ENCODE data around the gene SH3BGRL.
"Not testable (repeated sequence)": the region's sequence is repeated elsewhere in the genome, so short reads cannot be mapped to it uniquely, and the experiment has no call there.

The SH3BGRL gene

GRCh38 chrX:81259020-81259713, 57.3 kb downstream of the SH3BGRL start:
- no peak for DNase-seq (ENCODE audit: low read depth in 2 of 2, low spot score in 1 of 2)

GRCh38 chrX:81259714-81260395, 58.0 kb downstream of the SH3BGRL start:
- DNase-seq (ENCODE audit: low read depth in 2 of 2, low spot score in 1 of 2) = no peak

- DNase-seq (ENCODE audit: low read depth in 2 of 2, low spot score in 1 of 2) = no peak
These were observed 59.7 kb downstream of the SH3BGRL start for GRCh38 chrX:81261576-81261975.

- no peak for DNase-seq (ENCODE audit: low read depth in 2 of 2, low spot score in 1 of 2)
These were observed 61.2 kb downstream of the SH3BGRL start for GRCh38 chrX:81263059-81263458.

GRCh38 chrX:81278616-81279015, 76.7 kb downstream of the SH3BGRL start:
- DNase-seq (ENCODE audit: low read depth in 2 of 2, low spot score in 1 of 2) = no peak

- no peak for DNase-seq (ENCODE audit: low read depth in 2 of 2, low spot score in 1 of 2)
These were observed 78.2 kb downstream of the SH3BGRL start for GRCh38 chrX:81280148-81280547.

GRCh38 chrX:81286075-81286474, 84.2 kb downstream of the SH3BGRL start:
- no peak for DNase-seq (ENCODE audit: low read depth in 2 of 2, low spot score in 1 of 2)

GRCh38 chrX:81286608-81287007, 84.7 kb downstream of the SH3BGRL start:
- DNase-seq (ENCODE audit: low read depth in 2 of 2, low spot score in 1 of 2) = no peak

- DNase-seq (ENCODE audit: low read depth in 2 of 2, low spot score in 1 of 2) = no peak
These were observed 90.1 kb downstream of the SH3BGRL start for GRCh38 chrX:81291996-81292395.

GRCh38 chrX:81294101-81294500, 92.2 kb downstream of the SH3BGRL start:
- no peak for DNase-seq (ENCODE audit: low read depth in 2 of 2, low spot score in 1 of 2)

GRCh38 chrX:81301877-81302276, 100.0 kb downstream of the SH3BGRL start:
- no peak for DNase-seq (ENCODE audit: low read depth in 2 of 2, low spot score in 1 of 2)

GRCh38 chrX:81304563-81304962, 102.7 kb downstream of the SH3BGRL start:
- no peak for DNase-seq (ENCODE audit: low read depth in 2 of 2, low spot score in 1 of 2)

GRCh38 chrX:81305240-81305639, 103.3 kb downstream of the SH3BGRL start:
- no peak for DNase-seq (ENCODE audit: low read depth in 2 of 2, low spot score in 1 of 2)

GRCh38 chrX:81308086-81308829, 106.4 kb downstream of the SH3BGRL start:
- no peak for DNase-seq (ENCODE audit: low read depth in 2 of 2, low spot score in 1 of 2)

GRCh38 chrX:81316163-81316562, 114.3 kb downstream of the SH3BGRL start:
- DNase-seq (ENCODE audit: low read depth in 2 of 2, low spot score in 1 of 2) = no peak

- DNase-seq (ENCODE audit: low read depth in 2 of 2, low spot score in 1 of 2) = not testable (repeated sequence)
These were observed 129.8 kb downstream of the SH3BGRL start for GRCh38 chrX:81331653-81332052.

GRCh38 chrX:81336455-81337152, 134.7 kb downstream of the SH3BGRL start:
- no peak for DNase-seq (ENCODE audit: low read depth in 2 of 2, low spot score in 1 of 2)

GRCh38 chrX:81337805-81338204, 135.9 kb downstream of the SH3BGRL start:
- no peak for DNase-seq (ENCODE audit: low read depth in 2 of 2, low spot score in 1 of 2)

- no peak for DNase-seq (ENCODE audit: low read depth in 2 of 2, low spot score in 1 of 2)
These were observed 137.0 kb downstream of the SH3BGRL start for GRCh38 chrX:81338924-81339323.

GRCh38 chrX:81345296-81345695, 143.4 kb downstream of the SH3BGRL start:
- not testable (repeated sequence) for DNase-seq (ENCODE audit: low read depth in 2 of 2, low spot score in 1 of 2)
